K562 (cell line): Measurements from ENCODE around the gene PLPP1. TPM values are rescaled to one million over a fixed set of nuclear protein-coding genes. Genes with fewer than 3 reads are reported as not detected.

ENCODE experiments used
- ARID1B ChIP-seq: fragments of 450-650 bp; IDR thresholded peaks from 2 replicates; pipeline ENCODE4 v1.6.1; 2016; ENCODE audit warnings: antibody characterized with exemption, mild to moderate bottlenecking, inconsistent platforms
- ATF4 ChIP-seq: fragments of 450-650 bp; formaldehyde crosslinking; IDR thresholded peaks from 2 replicates; pipeline ENCODE4 v1.4.0; 2022; ENCODE audit warnings: mild to moderate bottlenecking, moderate library complexity
- CBFA2T2 ChIP-seq: fragments of 450-650 bp; conservative IDR thresholded peaks from 2 replicates; pipeline ENCODE4 v1.6.1; 2017; ENCODE audit warnings: mild to moderate bottlenecking
- CBFA2T3 ChIP-seq: fragments of 450-650 bp; IDR thresholded peaks from 2 replicates; pipeline ENCODE4 v1.6.1; 2017
- CCNT2 ChIP-seq: IDR thresholded peaks from 2 replicates; pipeline ENCODE4 v1.6.1; 2011; ENCODE audit warnings: borderline replicate concordance, low read depth, mild to moderate bottlenecking, moderate library complexity, mixed read lengths, low read length; ENCODE audit not compliant: insufficient read length; ENCODE audit errors: extremely low read depth
- CEBPB ChIP-seq: fragments of 450-650 bp; IDR thresholded peaks from 2 replicates; pipeline ENCODE4 v1.6.1; 2016; ENCODE audit warnings: missing genetic modification characterization, missing compliant biosample characterization
- CEBPG ChIP-seq, 3 experiments: fragments of 200-800 bp in 1 of 3; sonication (Bioruptor generic) in 1 of 3; sonication (generic) in 1 of 3; formaldehyde crosslinking in 1 of 3; IDR thresholded peaks in 2 of 3; conservative IDR thresholded peaks in 1 of 3; 2 replicates each; pipeline versions ENCODE4 v1.6.1 to v1.8.0; 2016 to 2022; ENCODE audit warnings: missing compliant biosample characterization in 2 of 3, missing genetic modification characterization in 2 of 3, mild to moderate bottlenecking in 1 of 3, missing genetic modification reagents in 1 of 3
- CREBBP ChIP-seq: IDR thresholded peaks from one replicate; pipeline ENCODE4 v1.6.1; 2012; ENCODE audit warnings: low read depth, mild to moderate bottlenecking, control low read depth, inconsistent platforms, low read length
- DEAF1 ChIP-seq: fragments of 450-650 bp; formaldehyde crosslinking; IDR thresholded peaks from 2 replicates; pipeline ENCODE4 v1.4.0; 2020; ENCODE audit warnings: mild to moderate bottlenecking, moderate library complexity
- ERF ChIP-seq: fragments of 450-650 bp; formaldehyde crosslinking; IDR thresholded peaks from 2 replicates; pipeline ENCODE4 v1.4.0; 2020; ENCODE audit warnings: mild to moderate bottlenecking, mixed read lengths
- FOSL1 ChIP-seq: fragments of 200-800 bp; sonication (Bioruptor generic); conservative IDR thresholded peaks from 2 replicates; pipeline ENCODE4 v1.6.1; 2016; ENCODE audit warnings: missing genetic modification characterization, missing compliant biosample characterization
- FOXM1 ChIP-seq, 2 experiments: fragments of 450-650 bp in 1 of 2; sonication (generic) in 1 of 2; formaldehyde crosslinking in 1 of 2; IDR thresholded peaks; 2 replicates each; pipeline versions ENCODE4 v1.6.1 to v1.9.0; 2017 to 2022; ENCODE audit warnings: low read depth in 2 of 2, mild to moderate bottlenecking in 2 of 2, missing genetic modification reagents in 1 of 2, moderate library complexity in 1 of 2
- MAZ ChIP-seq, 2 experiments: fragments of 450-650 bp in 1 of 2; sonication (generic) in 1 of 2; formaldehyde crosslinking; IDR thresholded peaks in 1 of 2; conservative IDR thresholded peaks in 1 of 2; 2 replicates each; pipeline versions ENCODE4 v1.4.0 to v1.5.0; 2020; ENCODE audit warnings: mild to moderate bottlenecking in 1 of 2, missing genetic modification reagents in 1 of 2
- MEIS2 ChIP-seq: fragments of 450-650 bp; IDR thresholded peaks from 2 replicates; pipeline ENCODE4 v1.6.1; 2014; ENCODE audit warnings: mild to moderate bottlenecking; ENCODE audit not compliant: partially characterized antibody
- PML ChIP-seq: IDR thresholded peaks from 2 replicates; pipeline ENCODE4 v1.6.1; 2012; ENCODE audit warnings: low read length, inconsistent platforms
- SMAD1 ChIP-seq: fragments of 150-350 bp; IDR thresholded peaks from 2 replicates; pipeline ENCODE4 v1.6.1; 2014; ENCODE audit warnings: low read length, low read depth; ENCODE audit not compliant: partially characterized antibody
- SREBF2 ChIP-seq: sonication (generic); formaldehyde crosslinking; IDR thresholded peaks from 2 replicates; pipeline ENCODE4 v1.4.0; 2020; ENCODE audit warnings: mild to moderate bottlenecking, missing genetic modification reagents
- TAL1 ChIP-seq: fragments of 450-650 bp; IDR thresholded peaks from 2 replicates; pipeline ENCODE4 v1.6.1; 2016; ENCODE audit warnings: mild to moderate bottlenecking
- TEAD1 ChIP-seq, 2 experiments: fragments of 450-650 bp in 1 of 2; sonication (generic) in 1 of 2; formaldehyde crosslinking; IDR thresholded peaks; 2 replicates each; pipeline versions ENCODE4 v1.4.0 to v1.8.0; 2020 to 2022; ENCODE audit warnings: mild to moderate bottlenecking in 2 of 2, missing genetic modification reagents in 1 of 2
- TEAD4 ChIP-seq, 2 experiments: sonication (generic) in 1 of 2; formaldehyde crosslinking in 1 of 2; IDR thresholded peaks; 2 replicates each; pipeline versions ENCODE4 v1.6.1 to v1.8.0; 2012 to 2022; ENCODE audit warnings: borderline replicate concordance in 1 of 2, inconsistent platforms in 1 of 2, low read length in 1 of 2, mild to moderate bottlenecking in 1 of 2, missing genetic modification reagents in 1 of 2
- VEZF1 ChIP-seq: fragments of 200-800 bp; sonication (Bioruptor generic); IDR thresholded peaks from 2 replicates; pipeline ENCODE4 v1.6.1; 2017; ENCODE audit warnings: missing genetic modification characterization, missing compliant biosample characterization
- ZNF239 ChIP-seq: fragments of 250-450 bp; sonication (Bioruptor Pico); IDR thresholded peaks from 2 replicates; pipeline ENCODE4 v1.4.0; 2020; ENCODE audit warnings: mild to moderate bottlenecking
- ZNF316 ChIP-seq: fragments of 450-650 bp; IDR thresholded peaks from 2 replicates; pipeline ENCODE4 v1.6.1; 2016
- polyA plus RNA-seq, 8 experiments: library from polyadenylated mRNA; depleted of rRNA in 4 of 8; stranded (reverse) in 5 of 8; unstranded in 3 of 8; fragments of >200 nt; fragmentation: Nextera tagmentation in 2 of 8; fragmentation: Illumina TruSeq in 1 of 8; extraction: Ambion mirVana in 2 of 8; extraction: Trizol in 1 of 8; gene quantifications; 2 replicates each; pipeline versions ENCODE4 v1.2.1 to v1.2.3, GENCODE V29; 2011 to 2014; ENCODE audit warnings: inconsistent platforms in 1 of 8, missing spikeins in 1 of 8
- total RNA-seq, 7 experiments: library from RNA; depleted of rRNA in 6 of 7; stranded (reverse); fragments of >200 nt in 6 of 7; fragmentation: Illumina TruSeq in 2 of 7; extraction: Trizol in 2 of 7; gene quantifications; 2 replicates each; pipeline versions ENCODE4 v1.2.1 to v1.2.3, GENCODE V29; 2011 to 2021; ENCODE audit warnings: low replicate concordance in 1 of 7

Gene PLPP1
- total and polyA plus RNA-seq, 9 of the 15 experiments (the other 6 are each of a cell fraction or from before 2014, with no cell fraction given), result 0.04 to 0.24 (median 0.04) TPM; not detected in 6

GRCh38 chr5:55575815-55576583 is 41.2 kb upstream of the PLPP1 start (continued):
- TF ChIP-seq ATF4 (CRISPR knock-in tag) (peak; percentile 68), ZNF316 (no peak), DEAF1 (CRISPR knock-in tag) (0 out of 2 replicates have a peak, but pooled peaks have one; percentile 6), PML (peak; percentile 38; the same call in 1 of the 2 replicates), TEAD1 (CRISPR knock-in tag; IDR thresholded peaks at IDR 0.05) (peak in 1 of 2 experiments; percentile 69; a peak in 2 of 4 replicates), CEBPG (CRISPR knock-in tag; IDR thresholded peaks at IDR 0.05) (no peak), CEBPG (tag; conservative IDR thresholded peaks at IDR 0.05 in 1 of 2, IDR thresholded peaks at IDR 0.05 in 1 of 2) (peak; percentile 94 to 96), SMAD1 (no peak), FOXM1 (IDR thresholded peaks at IDR 0.05; ENCODE audit: low read depth) (peak; percentile 77; the same call in 1 of the 2 replicates), FOXM1 (CRISPR knock-in tag; IDR thresholded peaks at IDR 0.05; ENCODE audit: low read depth) (no peak), MAZ (CRISPR knock-in tag; conservative IDR thresholded peaks at IDR 0.05 in 1 of 2, IDR thresholded peaks at IDR 0.05 in 1 of 2) (0 out of 4 replicates have a peak, but pooled peaks of 1 of the 2 experiments have one; percentile 24), CBFA2T3 (peak; percentile 44; the same call in 1 of the 2 replicates), CCNT2 (peak; percentile 37), FOSL1 (tag) (peak; percentile 37; the same call in 1 of the 2 replicates), TAL1 (peak; percentile 64; the same call in 1 of the 2 replicates), CBFA2T2 (peak; percentile 22; the same call in 1 of the 2 replicates), TEAD4 (IDR thresholded peaks at IDR 0.05; ENCODE audit: low read length) (peak; percentile 74; the same call in 1 of the 2 replicates), TEAD4 (CRISPR knock-in tag; IDR thresholded peaks at IDR 0.05; ENCODE audit: borderline replicate concordance) (no peak), ERF (no peak), SREBF2 (CRISPR knock-in tag) (no peak), ARID1B (peak; percentile 60; the same call in 1 of the 2 replicates), VEZF1 (CRISPR knock-in tag) (peak; percentile 44; the same call in 1 of the 2 replicates), CREBBP (no peak), MEIS2 (peak; percentile 84), CEBPB (tag) (peak; percentile 89), ZNF239 (CRISPR knock-in tag) (0 out of 2 replicates have a peak, but pooled peaks have one; percentile 17)
